ENCODE results near the gene TLR9.

GRCh38 chr3:52204337-52205073 is 20.9 kb downstream of the TLR9 start:
- TF ChIP-seq CTCF (IDR thresholded peaks at IDR 0.05): no peak
- no peak for TF ChIP-seq POLR2A (IDR thresholded peaks at IDR 0.05)

Measured in uterus (tissue), 2 donors.